Hepatocyte (in vitro differentiated cells): Measurements from ENCODE around the gene RBM15. TPM values are rescaled to one million over a fixed set of nuclear protein-coding genes. Genes with fewer than 3 reads are reported as not detected.

ENCODE experiments used
- DNase-seq: peaks from one replicate; pipeline ENCODE4 v3.0.0-alpha.2; 2016; ENCODE audit warnings: low spot score
- H2AFZ ChIP-seq: fragments of 200-600 bp; sonication (generic); 2 replicates; pipeline ENCODE4 v1.6.0; 2016; ENCODE audit warnings: antibody characterized with exemption, mild to moderate bottlenecking
- H3K27ac ChIP-seq: fragments of 200-600 bp; sonication (generic); 2 replicates; pipeline ENCODE4 v1.5.1; 2016; ENCODE audit warnings: mild to moderate bottlenecking
- H3K27me3 ChIP-seq: fragments of 200-600 bp; sonication (generic); 2 replicates; pipeline ENCODE4 v1.6.1; 2016
- H3K36me3 ChIP-seq: fragments of 200-600 bp; sonication (generic); replicated peaks from 2 replicates; pipeline ENCODE4 v1.5.1; 2016; ENCODE audit warnings: low read depth; ENCODE audit not compliant: insufficient read depth
- H3K4me1 ChIP-seq: fragments of 200-600 bp; sonication (generic); 2 replicates; pipeline ENCODE4 v1.5.1; 2016; ENCODE audit warnings: mild to moderate bottlenecking, moderate library complexity; ENCODE audit not compliant: insufficient read depth
- H3K4me2 ChIP-seq: fragments of 200-600 bp; sonication (generic); 2 replicates; pipeline ENCODE4 v1.6.0; 2016
- H3K4me3 ChIP-seq: fragments of 200-600 bp; sonication (generic); 2 replicates; pipeline ENCODE4 v1.5.1; 2016; ENCODE audit warnings: mild to moderate bottlenecking
- H3K79me2 ChIP-seq: fragments of 200-600 bp; sonication (generic); 2 replicates; pipeline ENCODE4 v1.6.0; 2017; ENCODE audit warnings: mild to moderate bottlenecking
- H3K9me2 ChIP-seq: fragments of 200-600 bp; sonication (generic); replicated peaks from 2 replicates; pipeline ENCODE4 v1.6.0; 2017; ENCODE audit warnings: mild to moderate bottlenecking; ENCODE audit not compliant: insufficient read depth
- H3K9me3 ChIP-seq: fragments of 200-600 bp; sonication (generic); 2 replicates; pipeline ENCODE4 v1.5.1; 2016; ENCODE audit warnings: low read depth, mild to moderate bottlenecking
- H4K20me1 ChIP-seq: fragments of 200-600 bp; sonication (generic); 2 replicates; pipeline ENCODE4 v1.6.0; 2016; ENCODE audit warnings: mild to moderate bottlenecking; ENCODE audit not compliant: insufficient read depth, poor library complexity, severe bottlenecking
- CTCF ChIP-seq: fragments of 200-600 bp; sonication (generic); IDR thresholded peaks from 2 replicates; pipeline ENCODE4 v1.5.1; 2016; ENCODE audit warnings: antibody characterized with exemption, mild to moderate bottlenecking; ENCODE audit not compliant: poor library complexity
- EZH2 ChIP-seq: fragments of 200-600 bp; sonication (generic); IDR thresholded peaks from 2 replicates; pipeline ENCODE4 v1.6.1; 2016; ENCODE audit warnings: antibody characterized with exemption, mild to moderate bottlenecking, borderline replicate concordance
- EZH2phosphoT487 ChIP-seq: fragments of 200-600 bp; sonication (generic); IDR thresholded peaks from one replicate; pipeline ENCODE4 v1.6.1; 2018; ENCODE audit warnings: antibody characterized with exemption, mild to moderate bottlenecking, low read depth, moderate library complexity; ENCODE audit not compliant: unreplicated experiment, severe bottlenecking
- WGBS: methylation state at CpG from one replicate; pipeline ENCODE4 v1.1.6; 2016; ENCODE audit warnings: low lambda C conversion rate; ENCODE audit errors: missing lambda C conversion rate; 5-methylcytosine and 5-hydroxymethylcytosine counted together
- polyA plus RNA-seq: library from polyadenylated mRNA; unstranded; fragments of >200 nt; fragmentation: Nextera tagmentation; extraction: Ambion mirVana; gene quantifications from 2 replicates; pipeline ENCODE4 v1.2.1, GENCODE V29; 2016
- total RNA-seq: library from RNA; depleted of rRNA; stranded (reverse); fragments of >200 nt; gene quantifications from 2 replicates; pipeline ENCODE4 v1.2.3, GENCODE V29; 2014

RBM15 gene
- total RNA-seq = 31.3 and 36.8 TPM in 2 replicates
- polyA plus RNA-seq = 7.0 and 7.9 TPM in 2 replicates

GRCh38 chr1:110338886-110339406 is at the start of gene RBM15:
TSS of gene RBM15 (plus strand) at chr1:110339377. CDS start at chr1:110339406, 29 bp downstream.
- TF ChIP-seq EZH2 (no peak), EZH2phosphoT487 (no peak)
- peaks cover 26% of the 10 kb centered on the region for H3K4me1 ChIP-seq
- DNase-seq = peak; percentile 100
- no peaks in the 10 kb centered on the region for H3K9me2 ChIP-seq
- no peaks in the 10 kb centered on the region for H3K9me3 ChIP-seq
- peak within 1 kb of the TSS; percentile 86 for H3K4me2 ChIP-seq
- peak within 1 kb of the TSS; percentile 52 for H3K4me3 ChIP-seq
- no peaks in the 10 kb centered on the region for H3K36me3 ChIP-seq
- peak within 1 kb of the TSS; percentile 94 for H3K27ac ChIP-seq
- H3K79me2 ChIP-seq = peaks cover 42% of the 10 kb centered on the region
- peaks cover 25% of the 10 kb centered on the region for H4K20me1 ChIP-seq
- H3K27me3 ChIP-seq = no peaks in the 10 kb centered on the region
- WGBS = 2% methylated on average over 25 of the region's 25 CpGs
- H2AFZ ChIP-seq = peak within 1 kb of the TSS; percentile 30

- TF ChIP-seq EZH2phosphoT487 (no peak), CTCF (no peak), EZH2 (no peak)
- Histone ChIP-seq H3K4me1 (no peaks in the 10 kb centered on the region), H3K79me2 (no peaks in the 10 kb centered on the region), H3K9me3 (no peaks in the 10 kb centered on the region), H3K27ac (no peak overlapping the region), H3K4me3 (no peak overlapping the region), H3K4me2 (no peak overlapping the region), H3K27me3 (no peaks in the 10 kb centered on the region), H3K9me2 (no peaks in the 10 kb centered on the region), H2AFZ (no peak overlapping the region), H4K20me1 (no peaks in the 10 kb centered on the region), H3K36me3 (no peaks in the 10 kb centered on the region)
- 55% methylated on average over 7 of the region's 7 CpGs for WGBS
- peak; percentile 42 for DNase-seq
Observed at GRCh38 chr1:110291241-110292030, 47.7 kb upstream of the RBM15 start.

GRCh38 chr1:110292031-110292741 is 47.0 kb upstream of the RBM15 start:
- H4K20me1 ChIP-seq = no peaks in the 10 kb centered on the region
- no peaks in the 10 kb centered on the region for H3K79me2 ChIP-seq
- 64% methylated on average over 7 of the region's 7 CpGs for WGBS
- no peaks in the 10 kb centered on the region for H3K9me3 ChIP-seq
- TF ChIP-seq EZH2 (no peak), CTCF (no peak), EZH2phosphoT487 (no peak)
- H2AFZ ChIP-seq = no peak overlapping the region
- no peaks in the 10 kb centered on the region for H3K9me2 ChIP-seq
- H3K4me1 ChIP-seq = no peaks in the 10 kb centered on the region
- no peak overlapping the region for H3K4me3 ChIP-seq
- no peak overlapping the region for H3K4me2 ChIP-seq
- H3K36me3 ChIP-seq = no peaks in the 10 kb centered on the region
- DNase-seq = peak; percentile 22
- H3K27me3 ChIP-seq = no peaks in the 10 kb centered on the region
- no peak overlapping the region for H3K27ac ChIP-seq

GRCh38 chr1:110293601-110294104 is 45.5 kb upstream of the RBM15 start:
- Histone ChIP-seq H3K4me1 (no peaks in the 10 kb centered on the region), H3K27ac (no peak overlapping the region), H3K27me3 (no peaks in the 10 kb centered on the region), H2AFZ (no peak overlapping the region), H3K4me3 (no peak overlapping the region), H3K9me3 (no peaks in the 10 kb centered on the region), H3K9me2 (no peaks in the 10 kb centered on the region), H3K4me2 (no peak overlapping the region), H3K79me2 (no peaks in the 10 kb centered on the region), H4K20me1 (no peaks in the 10 kb centered on the region), H3K36me3 (no peaks in the 10 kb centered on the region)
- DNase-seq = no peak
- 81% methylated on average over 9 of the region's 9 CpGs for WGBS
- TF ChIP-seq EZH2 (no peak), EZH2phosphoT487 (no peak)
